DMS153 (cell line): ENCODE measurements around the gene ASCL2.

ENCODE experiments used
- DNase-seq: peaks from one replicate; lab custom pipeline; 2025; lab: John Stamatoyannopoulos, UW

ASCL2 gene

GRCh38 chr11:2271327-2272227 lies 1.2 kb upstream of the ASCL2 start:
- DNase-seq = no peak

- DNase-seq = peak; percentile 34
These were observed 614 bp upstream of the ASCL2 start for GRCh38 chr11:2271077-2271326.

GRCh38 chr11:2269601-2270321 lies 627 bp downstream of the ASCL2 start:
- peak; percentile 73 for DNase-seq

- peak; percentile 38 for DNase-seq
These were observed 1.4 kb downstream of the ASCL2 start for GRCh38 chr11:2268729-2269600.

GRCh38 chr11:2267851-2268728 lies 2.3 kb downstream of the ASCL2 start:
- DNase-seq = no peak

GRCh38 chr11:2267306-2267850 lies 3.0 kb downstream of the ASCL2 start:
- DNase-seq = no peak

GRCh38 chr11:2266586-2267305 lies 3.6 kb downstream of the ASCL2 start:
- no peak for DNase-seq

- DNase-seq = no peak
These were observed 4.4 kb downstream of the ASCL2 start for GRCh38 chr11:2265854-2266585.

GRCh38 chr11:2265396-2265795 lies 5.0 kb downstream of the ASCL2 start:
- no peak for DNase-seq

- DNase-seq = no peak
These were observed 5.9 kb downstream of the ASCL2 start for GRCh38 chr11:2264366-2265053.

GRCh38 chr11:2263724-2264360 lies 6.5 kb downstream of the ASCL2 start:
- no peak for DNase-seq

GRCh38 chr11:2263071-2263565 lies 7.3 kb downstream of the ASCL2 start:
- DNase-seq = no peak

- no peak for DNase-seq
These were observed 7.9 kb downstream of the ASCL2 start for GRCh38 chr11:2262301-2263070.

- no peak for DNase-seq
These were observed 8.8 kb downstream of the ASCL2 start for GRCh38 chr11:2261436-2262230.

- DNase-seq = no peak
These were observed 9.7 kb downstream of the ASCL2 start for GRCh38 chr11:2260491-2261364.

- no peak for DNase-seq
These were observed 10.4 kb downstream of the ASCL2 start for GRCh38 chr11:2259897-2260451.
